NCI-H774 (cell line): ENCODE results near the gene ACO1.

ENCODE experiments used
- DNase-seq: peaks from one replicate; lab custom pipeline; 2025; lab: John Stamatoyannopoulos, UW

Gene ACO1

DNA sequence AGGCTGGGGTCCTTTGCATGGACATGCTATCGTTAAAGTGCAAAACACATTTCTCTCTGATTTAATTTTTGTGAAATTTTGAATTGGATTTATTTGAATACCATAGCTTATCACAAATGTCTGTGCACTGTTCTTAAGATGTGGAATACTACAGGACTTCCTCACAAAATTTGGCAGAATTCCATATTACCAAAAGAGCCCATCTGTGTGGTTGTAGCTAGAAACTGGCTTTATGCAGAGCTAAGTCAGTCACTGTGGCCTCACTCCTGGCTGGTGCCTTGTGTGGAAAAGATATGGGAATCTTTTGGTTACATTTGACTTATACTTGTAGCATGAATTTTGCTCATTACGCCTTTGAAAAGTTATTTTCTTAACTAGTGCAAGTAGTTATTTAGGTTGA is 35.5 kb downstream of the ACO1 start:
- no peak for DNase-seq

DNA sequence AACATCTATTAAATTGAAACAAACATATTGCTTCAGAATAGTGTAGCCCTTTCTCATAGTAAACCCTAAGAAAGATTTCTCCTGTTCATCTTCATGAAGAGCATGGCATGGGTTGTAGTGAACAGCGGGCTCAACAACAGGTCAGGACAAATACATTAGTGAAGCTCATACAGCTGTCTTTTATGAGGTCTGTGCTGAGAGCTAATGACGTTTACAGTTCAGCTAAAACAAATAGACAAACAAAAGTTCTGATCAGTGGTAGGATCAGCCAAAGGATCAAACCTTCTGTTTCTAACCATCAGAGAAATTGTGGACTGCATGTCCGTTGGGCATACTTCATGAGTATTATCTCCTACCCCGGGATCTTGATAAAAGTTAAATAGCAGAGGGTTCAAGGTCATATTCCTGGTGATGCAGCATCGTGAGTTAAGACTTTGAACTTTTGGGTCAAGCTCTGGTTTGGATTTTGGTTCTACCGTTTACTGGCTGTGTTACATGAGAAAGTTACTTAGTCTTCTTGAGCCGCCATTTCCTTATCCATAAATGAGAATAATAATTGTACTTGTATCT is 37.9 kb downstream of the ACO1 start:
- no peak for DNase-seq

DNA sequence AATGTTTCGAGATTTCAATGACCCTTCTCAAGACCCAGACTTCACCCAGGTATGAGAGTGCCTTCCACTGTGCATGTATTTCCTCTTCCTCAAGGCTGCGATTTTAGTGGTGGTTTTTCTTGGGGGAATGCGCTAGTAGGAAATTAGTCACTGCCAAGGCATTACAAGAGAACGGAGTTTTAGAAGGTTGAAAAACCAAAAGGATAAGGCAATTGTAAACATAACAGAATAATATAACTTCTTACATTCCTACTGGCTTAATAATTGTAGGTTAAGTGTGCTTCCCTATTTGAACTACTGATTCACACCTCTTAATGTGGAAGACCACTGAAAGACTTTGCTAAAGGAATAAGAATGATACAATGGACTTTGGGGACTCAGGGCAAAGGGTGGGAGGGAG is 38.9 kb downstream of the ACO1 start:
- no peak for DNase-seq

DNA sequence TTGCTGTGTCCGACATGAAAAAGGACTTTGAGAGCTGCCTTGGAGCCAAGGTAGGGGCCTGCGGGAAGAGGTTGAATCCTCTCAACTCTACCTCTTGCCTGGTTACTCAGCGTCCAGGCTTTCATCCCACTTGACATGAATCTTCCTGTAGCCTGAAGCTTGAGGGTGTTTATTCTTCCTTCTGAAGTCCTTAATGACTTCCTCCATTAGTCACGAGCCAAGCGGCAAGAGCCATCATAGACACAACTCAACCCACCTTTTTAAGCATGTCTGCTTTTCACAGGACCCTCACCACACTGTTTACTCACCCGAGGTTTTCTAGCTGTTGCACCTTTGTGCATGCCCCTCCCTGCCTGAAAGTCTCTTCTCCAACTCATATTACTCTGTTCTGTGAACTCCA is 40.2 kb downstream of the ACO1 start:
- DNase-seq: no peak

DNA sequence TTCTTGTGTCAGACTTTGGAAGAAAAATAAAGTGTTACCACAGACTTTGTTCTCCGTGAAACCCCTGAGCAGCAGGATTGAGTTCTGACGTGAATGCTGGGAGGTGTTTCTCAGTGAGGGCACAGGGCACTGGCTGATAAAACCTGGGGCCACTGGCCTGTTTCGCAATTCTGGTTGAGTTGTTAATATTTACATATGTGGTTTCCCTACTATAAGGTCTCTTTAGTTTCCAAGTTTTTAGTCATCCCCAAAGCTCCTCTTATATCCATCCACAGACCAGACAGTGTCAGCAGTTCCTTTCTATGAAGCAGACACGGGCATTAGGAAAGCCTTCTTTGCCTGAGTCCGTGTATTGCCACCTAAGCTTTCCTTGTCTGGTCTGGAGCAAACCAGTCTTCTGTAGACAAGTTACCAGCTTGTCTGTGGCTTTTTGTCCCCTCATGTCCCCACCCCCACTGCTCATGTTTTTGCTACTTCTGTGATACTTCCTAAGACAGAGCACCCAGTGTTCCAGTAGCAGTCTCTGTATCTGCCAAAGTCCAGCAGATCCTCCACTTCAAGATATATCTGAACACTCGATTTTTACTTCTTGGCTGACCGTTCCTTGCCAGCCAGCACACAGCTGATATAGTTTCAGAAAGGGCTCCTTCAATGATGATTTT is 42.0 kb downstream of the ACO1 start:
- no peak for DNase-seq

DNA sequence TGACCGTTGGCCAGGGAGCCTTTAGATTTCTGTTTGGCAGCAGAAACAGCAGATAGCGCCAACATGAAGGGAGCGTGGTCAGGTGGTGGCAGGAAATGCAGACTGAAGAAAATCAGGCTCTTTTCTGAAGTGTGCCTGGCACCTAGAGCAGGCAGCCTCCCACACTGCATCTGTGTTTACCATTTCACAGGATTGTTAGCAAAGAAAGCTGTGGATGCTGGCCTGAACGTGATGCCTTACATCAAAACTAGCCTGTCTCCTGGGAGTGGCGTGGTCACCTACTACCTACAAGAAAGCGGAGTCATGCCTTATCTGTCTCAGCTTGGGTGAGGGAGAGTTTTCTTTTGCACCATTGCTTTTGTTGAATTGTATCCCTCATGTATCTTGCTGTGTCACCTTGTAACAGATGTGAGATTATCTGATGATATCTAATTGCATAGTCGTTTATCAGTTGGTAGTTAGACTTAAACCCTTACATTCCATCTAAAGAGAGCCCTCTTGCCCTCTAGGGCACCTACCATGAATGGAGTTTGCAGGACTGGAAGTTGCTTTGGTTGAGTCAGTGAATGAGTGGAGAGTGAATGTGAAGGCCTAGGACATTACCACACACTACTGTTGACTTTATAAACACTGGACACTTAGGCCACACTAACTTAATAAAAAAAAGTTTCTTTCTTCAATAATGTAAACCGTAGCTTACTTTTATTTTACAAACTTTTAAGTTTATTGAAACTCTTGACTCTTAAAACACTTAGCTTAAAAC is 42.8 kb downstream of the ACO1 start:
- no peak for DNase-seq

DNA sequence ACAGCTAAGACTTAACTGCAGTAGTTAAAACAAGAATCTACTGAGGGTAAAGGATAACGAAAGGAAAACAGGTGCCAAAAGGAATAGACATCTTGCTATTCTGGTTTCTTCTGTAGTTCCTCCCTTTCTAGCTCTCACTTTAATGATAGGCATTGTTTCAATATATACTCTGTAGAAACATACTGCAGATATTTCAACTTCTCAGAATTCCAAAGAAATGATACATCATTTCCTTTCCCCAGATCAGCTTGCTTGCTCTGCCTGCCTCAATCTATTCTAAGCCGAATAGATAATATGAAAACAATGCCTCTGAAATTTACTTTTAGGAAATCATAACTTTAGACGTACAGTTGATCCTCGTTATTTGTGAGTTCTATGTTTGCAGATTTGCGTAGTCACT is 46.3 kb downstream of the ACO1 start:
- no peak for DNase-seq

DNA sequence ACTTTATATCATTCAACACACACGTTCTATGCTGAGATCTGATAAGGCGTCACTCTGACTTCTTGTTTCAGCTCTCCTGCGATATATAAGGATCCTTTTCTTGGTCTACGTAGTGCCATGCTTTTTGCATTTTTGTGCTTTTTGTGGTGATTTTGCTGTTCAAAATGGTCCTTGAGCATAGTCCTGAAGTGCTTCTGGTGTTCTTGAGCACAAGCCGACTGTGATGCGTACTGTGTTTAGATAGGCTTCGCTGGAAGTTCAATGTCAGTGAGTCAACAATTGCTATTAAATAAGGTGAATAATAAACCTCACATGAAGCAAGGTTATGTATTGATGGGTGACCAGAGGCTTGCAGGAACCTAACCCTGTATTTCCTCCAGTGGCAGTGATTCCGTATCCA is 46.8 kb downstream of the ACO1 start:
- no peak for DNase-seq

DNA sequence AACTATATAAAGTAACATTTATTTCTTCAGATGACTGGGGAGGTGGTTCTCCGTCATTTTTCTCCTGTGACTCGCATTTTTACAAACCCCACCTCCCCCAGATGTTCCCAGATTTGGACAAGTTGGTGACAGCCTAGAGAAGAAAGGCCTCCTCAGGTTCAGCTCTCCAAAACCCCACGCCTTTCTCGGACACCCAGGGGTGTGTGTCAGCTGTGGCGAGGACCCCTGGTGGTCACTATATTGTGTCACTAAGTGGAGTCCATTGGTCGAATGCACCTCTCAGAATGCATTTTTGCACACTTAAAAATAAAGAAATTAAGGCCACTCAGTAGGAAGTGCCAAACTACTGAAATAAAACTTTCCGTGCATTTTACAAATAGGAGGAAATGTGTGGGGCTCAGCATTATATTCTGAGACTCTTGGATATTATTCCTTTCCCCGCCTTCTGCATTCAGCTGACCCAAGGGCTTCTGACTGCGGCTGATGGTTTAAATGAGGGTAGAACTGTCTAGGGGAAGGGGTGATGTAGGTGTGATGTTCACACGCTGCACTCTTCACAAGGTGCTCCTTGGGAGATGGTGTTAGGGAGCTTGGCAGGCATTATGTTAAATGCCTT is 47.6 kb downstream of the ACO1 start:
- DNase-seq: no peak

DNA sequence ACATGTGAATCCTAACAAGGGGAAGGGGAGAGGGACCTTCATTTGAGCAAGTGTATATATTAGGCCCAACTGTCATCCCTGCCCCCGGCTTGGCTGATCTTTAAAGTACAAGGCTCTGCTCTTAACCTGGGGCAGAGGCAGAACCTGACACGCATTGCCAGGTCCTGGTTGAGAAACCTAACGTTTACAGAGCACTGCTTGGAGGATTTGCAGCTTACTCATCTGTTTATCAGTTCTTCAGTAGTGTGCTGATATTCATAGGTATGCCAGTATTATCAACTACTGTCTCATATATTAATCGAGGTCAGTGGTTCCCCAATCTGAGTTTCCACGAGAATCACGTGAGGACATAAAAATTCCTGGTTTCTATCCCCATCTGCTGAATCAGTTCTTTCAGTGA is 50.4 kb downstream of the ACO1 start:
- DNase-seq: no peak

DNA sequence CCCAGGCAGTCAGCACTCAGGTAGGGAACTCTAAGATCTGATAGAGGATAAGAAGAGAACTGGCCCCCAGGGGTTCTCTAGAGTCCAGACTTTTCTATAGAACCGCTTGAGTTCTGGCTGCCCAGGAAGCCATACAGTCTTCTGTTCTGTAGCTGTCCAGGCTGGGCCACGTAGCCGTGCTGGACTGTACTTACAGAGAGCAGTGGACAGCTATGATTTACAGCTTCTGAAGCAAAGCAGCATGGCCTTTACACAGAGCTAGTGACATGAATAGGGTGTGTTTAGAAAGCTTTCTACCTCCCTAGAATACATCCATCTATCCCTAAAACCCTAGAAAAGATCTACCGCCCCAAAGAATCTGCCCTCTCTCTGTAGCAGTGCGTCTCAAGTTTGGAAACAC is 57.2 kb downstream of the ACO1 start:
- no peak for DNase-seq

DNA sequence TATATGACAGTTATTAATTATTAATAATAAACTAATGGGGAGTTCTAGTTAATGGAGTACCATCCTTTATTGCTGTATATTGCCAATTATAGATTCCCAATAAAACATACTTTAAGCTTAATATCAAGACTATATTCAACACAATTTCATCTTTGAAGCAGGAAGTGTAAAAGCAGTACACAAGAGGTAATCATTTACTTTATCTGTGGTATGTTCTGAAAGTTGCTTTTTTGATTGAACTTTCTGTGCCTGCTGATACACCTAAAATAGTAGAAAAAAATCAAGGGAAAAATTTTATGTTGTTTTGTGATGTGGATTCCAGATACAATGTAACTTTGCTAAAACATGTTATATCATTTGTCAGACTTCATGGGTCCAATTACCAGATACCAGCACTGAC is 58.0 kb downstream of the ACO1 start:
- no peak for DNase-seq

DNA sequence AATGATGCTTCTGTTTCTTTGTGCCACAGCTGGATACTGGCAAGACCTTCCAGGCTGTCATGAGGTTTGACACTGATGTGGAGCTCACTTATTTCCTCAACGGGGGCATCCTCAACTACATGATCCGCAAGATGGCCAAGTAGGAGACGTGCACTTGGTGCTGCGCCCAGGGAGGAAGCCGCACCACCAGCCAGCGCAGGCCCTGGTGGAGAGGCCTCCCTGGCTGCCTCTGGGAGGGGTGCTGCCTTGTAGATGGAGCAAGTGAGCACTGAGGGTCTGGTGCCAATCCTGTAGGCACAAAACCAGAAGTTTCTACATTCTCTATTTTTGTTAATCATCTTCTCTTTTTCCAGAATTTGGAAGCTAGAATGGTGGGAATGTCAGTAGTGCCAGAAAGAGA is 65.5 kb downstream of the ACO1 start:
- DNase-seq: no peak

DNA sequence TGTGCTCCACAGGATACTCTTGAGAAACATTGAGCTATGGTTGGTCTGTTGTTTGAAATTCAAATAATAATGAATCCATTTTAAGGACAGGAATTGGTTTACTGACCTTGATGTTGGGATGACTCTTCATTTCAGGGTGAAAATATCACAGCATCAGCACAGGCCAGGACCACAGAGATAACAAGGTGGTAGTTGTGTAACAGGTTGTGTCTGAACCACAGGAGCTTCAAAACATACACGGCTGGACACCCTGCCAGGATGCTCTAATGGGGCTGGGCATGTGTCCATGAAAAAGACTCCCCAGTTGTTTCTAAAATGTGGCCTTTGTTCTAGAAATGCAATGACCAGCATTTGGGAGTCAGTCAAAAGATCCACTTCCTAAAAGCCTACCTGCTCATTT is 69.8 kb downstream of the ACO1 start:
- DNase-seq: no peak

DNA sequence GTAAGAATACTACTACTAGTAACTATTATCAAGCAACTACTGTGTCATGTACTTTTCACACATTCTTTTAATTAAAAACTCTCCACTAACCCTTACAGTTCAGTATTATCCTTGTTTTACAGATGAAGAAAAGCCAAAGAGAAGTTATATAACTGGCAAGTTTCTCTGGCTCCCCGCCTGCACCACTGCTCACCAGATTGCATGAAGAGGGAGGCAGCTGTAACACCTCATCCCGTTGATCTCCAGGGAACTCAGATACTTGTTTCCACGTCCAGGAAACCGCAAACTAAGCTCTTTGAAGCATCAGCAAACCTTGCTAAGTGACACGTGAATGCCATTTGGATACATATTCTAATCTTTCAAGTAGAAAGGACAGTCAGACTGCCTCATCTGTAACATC is 71.3 kb downstream of the ACO1 start:
- DNase-seq: no peak

DNA sequence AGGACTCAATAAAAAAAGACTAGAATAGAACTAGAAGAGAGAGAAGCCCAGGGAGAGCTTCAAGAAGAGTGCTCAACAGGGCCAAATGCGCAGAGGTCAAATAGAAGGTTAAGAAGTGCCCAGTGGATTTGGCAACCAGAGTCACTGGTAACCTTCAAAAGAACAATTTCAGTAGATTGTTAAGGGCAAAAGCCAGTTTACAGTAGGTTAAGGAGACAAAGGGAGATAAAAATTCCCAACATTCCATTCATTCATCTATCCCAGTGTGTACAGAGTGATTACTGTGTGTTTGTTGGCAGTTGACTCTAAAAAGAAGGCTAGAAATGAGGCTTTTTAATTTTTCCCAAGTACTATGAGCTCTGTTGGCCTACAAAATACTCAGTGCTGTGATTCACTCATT is 72.1 kb downstream of the ACO1 start:
- DNase-seq: no peak

DNA sequence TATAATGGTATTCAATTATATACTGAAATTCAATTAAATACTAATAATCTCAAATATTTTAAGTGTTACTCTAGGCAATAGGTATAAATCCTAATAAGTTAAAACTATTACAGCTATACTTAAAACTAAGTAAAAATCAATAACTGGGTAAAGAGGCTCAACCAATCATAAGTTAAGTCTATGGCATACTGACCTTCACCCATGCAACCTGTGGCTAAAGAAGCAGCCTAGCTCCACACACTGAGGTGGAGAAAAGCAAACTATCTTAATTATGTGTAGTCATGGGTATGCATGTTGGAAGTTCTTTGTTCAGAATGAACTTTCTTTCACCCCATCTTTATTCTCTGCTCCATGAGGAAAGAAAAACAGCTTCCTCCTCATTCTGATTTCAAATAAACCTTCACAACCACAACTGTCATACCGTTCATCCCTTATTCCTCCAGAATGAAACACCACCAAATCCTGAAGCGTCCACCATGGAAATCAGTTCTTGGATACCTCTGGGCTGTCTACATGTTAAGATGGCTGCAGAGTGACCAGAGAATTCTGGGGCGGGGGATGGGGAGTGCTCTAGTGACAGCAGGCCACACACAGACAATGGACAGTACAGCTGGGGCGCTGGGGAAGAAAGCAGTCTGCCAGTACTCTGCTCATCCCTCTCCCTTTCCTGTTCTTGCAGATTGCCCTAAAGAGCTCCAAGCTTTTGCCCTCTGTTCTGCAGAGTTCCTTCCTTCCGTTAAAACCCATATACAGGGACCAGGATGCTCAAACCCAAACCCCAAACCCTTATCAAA is 79.3 kb downstream of the ACO1 start:
- DNase-seq: no peak

DNA sequence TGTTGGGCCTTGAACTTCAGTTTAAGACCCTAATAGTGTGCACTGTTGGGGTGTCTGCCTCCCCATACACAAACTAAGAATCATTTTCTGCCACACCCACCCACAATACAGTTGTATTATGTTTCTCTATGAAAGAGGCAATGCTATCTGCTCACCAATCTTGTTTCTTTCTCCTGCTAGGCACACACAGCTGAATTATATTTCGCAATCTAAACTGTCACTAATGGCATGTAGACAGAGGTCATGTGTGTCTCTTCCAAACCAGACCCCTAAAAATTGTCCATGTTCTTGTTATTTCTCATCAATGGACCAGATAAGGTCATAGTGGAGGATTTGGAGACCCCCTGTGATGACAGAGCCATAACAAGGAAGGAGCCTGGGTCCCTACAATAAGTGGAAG is 84.3 kb downstream of the ACO1 start:
- DNase-seq: no peak

DNA sequence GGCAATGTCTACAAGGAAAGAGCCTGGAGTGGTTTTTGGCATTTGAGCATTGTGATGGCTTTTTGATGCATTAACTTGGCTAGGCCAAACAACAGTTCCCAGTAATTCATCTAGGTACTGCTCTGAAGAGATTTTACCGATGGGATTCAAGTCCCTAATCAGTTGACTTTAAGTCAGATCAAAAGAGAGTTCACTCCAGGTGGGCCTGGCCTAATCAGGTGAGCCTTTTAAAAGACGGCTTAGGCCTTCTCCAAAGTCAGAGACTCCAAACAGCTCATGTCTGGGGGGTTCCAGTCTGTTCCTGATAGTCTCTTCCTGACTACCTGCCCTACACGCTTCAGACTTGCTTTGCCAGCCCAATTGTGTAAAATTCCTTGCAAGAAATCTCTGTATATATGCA is 87.9 kb downstream of the ACO1 start:
- no peak for DNase-seq

DNA sequence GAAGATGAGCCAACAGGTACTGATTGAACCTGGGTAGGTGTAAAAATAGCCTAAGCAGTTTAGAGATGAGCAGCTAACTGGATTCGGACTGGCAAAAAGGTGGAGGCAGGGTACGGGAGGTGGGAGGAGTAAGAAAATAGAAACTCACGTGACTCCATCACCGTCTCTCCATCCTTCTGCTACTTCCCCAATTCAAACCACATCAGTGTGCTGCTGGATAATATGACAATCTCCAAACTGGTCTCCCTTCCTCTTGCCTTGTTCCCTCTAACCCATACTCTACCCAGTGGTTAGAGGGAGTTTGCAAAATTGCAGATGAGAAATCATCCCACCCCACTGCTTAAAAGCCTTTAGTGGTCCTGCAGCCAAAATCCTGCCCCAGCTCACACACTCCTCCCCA is 98.9 kb downstream of the ACO1 start:
- no peak for DNase-seq

DNA sequence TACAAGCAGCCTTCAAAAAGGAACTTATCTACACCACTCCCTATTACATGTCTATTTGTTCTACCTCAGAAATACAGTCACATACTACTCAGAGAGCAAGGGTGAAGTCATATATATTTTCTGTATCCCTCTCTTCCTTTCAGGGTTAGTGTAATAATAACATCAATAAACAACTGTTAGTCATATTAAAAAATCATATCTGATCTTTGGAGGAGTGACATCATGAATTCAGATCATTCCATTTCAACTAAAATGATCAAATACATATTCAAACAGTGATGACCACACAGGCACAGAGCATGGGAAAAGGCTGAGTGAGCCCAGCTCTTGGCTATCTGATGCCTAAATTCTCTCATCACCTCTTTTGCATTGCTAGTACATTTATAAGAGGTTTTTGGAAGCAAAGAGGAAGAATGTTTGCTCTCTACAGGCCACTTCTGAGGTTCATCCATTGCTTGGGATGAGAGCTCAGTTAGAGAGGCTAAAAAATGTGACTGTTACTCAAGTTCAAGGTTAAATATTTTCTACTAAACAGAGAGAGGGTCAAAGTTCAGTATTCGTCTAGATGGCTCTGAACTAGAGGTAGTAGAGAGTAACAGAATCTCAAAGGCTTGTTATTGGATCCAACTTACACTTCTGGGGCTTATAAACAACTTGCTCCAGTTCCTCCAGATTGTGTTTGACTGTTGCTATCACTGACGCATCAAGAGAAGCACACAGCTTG is 102.6 kb downstream of the ACO1 start:
- no peak for DNase-seq

DNA sequence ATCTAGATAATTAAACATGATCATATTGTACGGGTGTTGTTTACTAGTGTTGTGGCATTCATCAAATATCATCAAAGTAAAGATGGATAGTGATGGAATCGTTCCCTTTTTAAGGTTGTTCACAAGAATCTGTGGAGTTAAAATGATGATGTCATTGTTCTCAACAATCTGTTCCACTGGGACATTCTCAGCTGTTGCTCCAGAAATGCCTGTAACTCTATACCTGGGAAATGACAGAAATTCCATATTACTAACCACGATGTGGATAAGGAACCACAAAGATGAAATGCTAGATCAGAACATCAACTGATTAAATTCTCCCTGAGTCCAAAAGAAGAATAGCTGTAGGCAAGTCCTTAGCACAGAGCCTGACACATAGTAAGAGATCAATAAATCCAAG is 103.5 kb downstream of the ACO1 start:
- no peak for DNase-seq
